Parathyroid adenoma (tissue), 2 donors: ENCODE results near the gene MPPE1.

Experiments
- H2AFZ ChIP-seq: fragments of 300-600 bp; sonication (generic); one replicate; pipeline ENCODE4 v1.7.0; 2017; ENCODE audit warnings: antibody characterized with exemption, mild to moderate bottlenecking
- H3K27ac ChIP-seq: fragments of 300-600 bp; sonication (generic); one replicate; pipeline ENCODE4 v1.7.0; 2017
- H3K27me3 ChIP-seq: fragments of 300-600 bp; sonication (generic); one replicate; pipeline ENCODE4 v1.7.0; 2017; ENCODE audit warnings: low read length; ENCODE audit not compliant: control insufficient read depth, insufficient read depth
- H3K36me3 ChIP-seq: fragments of 300-600 bp; sonication (generic); one replicate; pipeline ENCODE4 v1.7.0; 2017; ENCODE audit warnings: low read length; ENCODE audit not compliant: control insufficient read depth, insufficient read depth
- H3K4me1 ChIP-seq: fragments of 300-600 bp; sonication (generic); one replicate; pipeline ENCODE4 v1.7.0; 2017; ENCODE audit warnings: control low read depth
- H3K4me2 ChIP-seq: fragments of 300-600 bp; sonication (generic); one replicate; pipeline ENCODE4 v1.7.0; 2017; ENCODE audit warnings: low read length
- H3K4me3 ChIP-seq: fragments of 300-600 bp; sonication (generic); one replicate; pipeline ENCODE4 v1.7.0; 2017; ENCODE audit warnings: low read depth, low read length
- H3K79me2 ChIP-seq: fragments of 300-600 bp; sonication (generic); one replicate; pipeline ENCODE4 v1.7.0; 2017; ENCODE audit warnings: control low read depth
- H3K9ac ChIP-seq: fragments of 300-600 bp; sonication (generic); one replicate; pipeline ENCODE4 v1.7.0; 2017; ENCODE audit warnings: mild to moderate bottlenecking
- H3K9me3 ChIP-seq: fragments of 300-600 bp; sonication (generic); one replicate; pipeline ENCODE4 v1.7.0; 2017; ENCODE audit warnings: low read length; ENCODE audit not compliant: control insufficient read depth
- CTCF ChIP-seq: fragments of 300-600 bp; sonication (generic); IDR thresholded peaks from one replicate; pipeline ENCODE4 v1.7.0; 2017; ENCODE audit warnings: antibody characterized with exemption, mild to moderate bottlenecking
- donor health status: primary hyperparathyroidism.

Gene MPPE1

GRCh38 chr18:11891737-11892136 lies 16.4 kb downstream of the MPPE1 start:
- Histone ChIP-seq H3K27ac (no peak overlapping the region), H3K9me3 (no peaks in the 10 kb centered on the region), H3K4me3 (no peak overlapping the region), H2AFZ (no peak overlapping the region), H3K36me3 (no peaks in the 10 kb centered on the region), H3K27me3 (no peaks in the 10 kb centered on the region), H3K4me2 (no peak overlapping the region), H3K79me2 (no peaks in the 10 kb centered on the region), H3K9ac (no peak overlapping the region), H3K4me1 (peaks cover 8% of the 10 kb centered on the region)
- no peak for TF ChIP-seq CTCF

GRCh38 chr18:11889284-11889683 lies 18.8 kb downstream of the MPPE1 start:
- Histone ChIP-seq H3K4me2 (no peak overlapping the region), H2AFZ (no peak overlapping the region), H3K4me3 (no peak overlapping the region), H3K27ac (no peak overlapping the region), H3K79me2 (no peaks in the 10 kb centered on the region), H3K4me1 (peaks cover 8% of the 10 kb centered on the region), H3K36me3 (no peaks in the 10 kb centered on the region), H3K27me3 (no peaks in the 10 kb centered on the region), H3K9me3 (no peaks in the 10 kb centered on the region), H3K9ac (no peak overlapping the region)
- no peak for TF ChIP-seq CTCF

- Histone ChIP-seq H2AFZ (no peak overlapping the region), H3K36me3 (no peaks in the 10 kb centered on the region), H3K9ac (no peak overlapping the region), H3K27ac (no peak overlapping the region), H3K4me3 (no peak overlapping the region), H3K79me2 (no peaks in the 10 kb centered on the region), H3K9me3 (no peaks in the 10 kb centered on the region), H3K4me1 (peaks cover 8% of the 10 kb centered on the region), H3K27me3 (no peaks in the 10 kb centered on the region), H3K4me2 (no peak overlapping the region)
- no peak for TF ChIP-seq CTCF
Observed at GRCh38 chr18:11888726-11889125, 19.4 kb downstream of the MPPE1 start.

- Histone ChIP-seq H3K36me3 (no peaks in the 10 kb centered on the region), H3K4me1 (peaks cover 8% of the 10 kb centered on the region), H3K4me3 (no peak overlapping the region), H3K9me3 (no peaks in the 10 kb centered on the region), H2AFZ (no peak overlapping the region), H3K4me2 (no peak overlapping the region), H3K9ac (no peak overlapping the region), H3K27ac (no peak overlapping the region), H3K79me2 (no peaks in the 10 kb centered on the region), H3K27me3 (no peaks in the 10 kb centered on the region)
- TF ChIP-seq CTCF = no peak
Observed at GRCh38 chr18:11887328-11888128, 20.6 kb downstream of the MPPE1 start.

- Histone ChIP-seq H3K4me1 (peaks cover 8% of the 10 kb centered on the region), H3K9me3 (no peaks in the 10 kb centered on the region), H3K79me2 (no peaks in the 10 kb centered on the region), H2AFZ (no peak overlapping the region), H3K27me3 (no peaks in the 10 kb centered on the region), H3K4me2 (no peak overlapping the region), H3K4me3 (no peak overlapping the region), H3K27ac (no peak overlapping the region), H3K36me3 (no peaks in the 10 kb centered on the region), H3K9ac (no peak overlapping the region)
- TF ChIP-seq CTCF = no peak
Observed at GRCh38 chr18:11886577-11887110, 21.5 kb downstream of the MPPE1 start.
